Osteocyte (in vitro differentiated cells): Measurements from ENCODE around the gene RBM41. TPM values are rescaled to one million over a fixed set of nuclear protein-coding genes. Genes with fewer than 3 reads are reported as not detected.
A peak's percentile ranks its signal among the peaks of the same experiment; 100 is the strongest.

Source experiments
- DNase-seq: peaks from one replicate; pipeline ENCODE4 v3.0.0; 2021; ENCODE audit warnings: mixed read lengths; ENCODE audit not compliant: unreplicated experiment; ENCODE audit errors: extremely low spot score
- H3K27ac Mint-ChIP-seq: one replicate; pipeline ENCODE4 v1.8.0; 2021; ENCODE audit warnings: mild to moderate bottlenecking, mixed read lengths; ENCODE audit not compliant: unreplicated experiment
- H3K27me3 Mint-ChIP-seq: one replicate; pipeline ENCODE4 v1.8.0; 2021; ENCODE audit warnings: mixed read lengths; ENCODE audit not compliant: unreplicated experiment
- H3K36me3 Mint-ChIP-seq: one replicate; pipeline ENCODE4 v1.8.0; 2021; ENCODE audit warnings: mixed read lengths; ENCODE audit not compliant: unreplicated experiment
- H3K4me1 Mint-ChIP-seq: one replicate; pipeline ENCODE4 v1.8.0; 2021; ENCODE audit warnings: mixed read lengths; ENCODE audit not compliant: unreplicated experiment
- H3K4me3 Mint-ChIP-seq: one replicate; pipeline ENCODE4 v1.8.0; 2021; ENCODE audit warnings: mild to moderate bottlenecking, moderate library complexity, mixed read lengths; ENCODE audit not compliant: unreplicated experiment
- H3K9me3 Mint-ChIP-seq: one replicate; pipeline ENCODE4 v1.8.0; 2021; ENCODE audit warnings: mixed read lengths; ENCODE audit not compliant: unreplicated experiment
- CTCF ChIP-seq: fragments of 200-600 bp; sonication (generic); IDR thresholded peaks from 2 replicates; pipeline ENCODE4 v1.5.0; 2021; ENCODE audit warnings: antibody characterized with exemption, mild to moderate bottlenecking, moderate library complexity
- total RNA-seq: library from RNA; stranded (reverse); gene quantifications from 2 replicates; pipeline ENCODE4 v1.2.1, GENCODE V29; 2021

RBM41 gene
- total RNA-seq, 1 donor from 2014 or later, result 15.3 TPM

GRCh38 chrX:107025545-107025944 is 93.1 kb downstream of the RBM41 start:
- no peak for DNase-seq
- Mint-ChIP-seq H3K9me3 (no peaks in the 10 kb centered on the region), H3K4me3 (no peak overlapping the region), H3K4me1 (no peaks in the 10 kb centered on the region), H3K27me3 (peaks cover 13% of the 10 kb centered on the region), H3K36me3 (no peaks in the 10 kb centered on the region), H3K27ac (no peak overlapping the region)
- peak; percentile 65 for TF ChIP-seq CTCF

- Mint-ChIP-seq H3K27me3 (peaks cover 3% of the 10 kb centered on the region), H3K4me1 (no peaks in the 10 kb centered on the region), H3K9me3 (peaks cover 9% of the 10 kb centered on the region), H3K36me3 (no peaks in the 10 kb centered on the region), H3K27ac (no peak overlapping the region), H3K4me3 (no peak overlapping the region)
- DNase-seq, result no peak
- TF ChIP-seq CTCF, result no peak
Observed at GRCh38 chrX:107014936-107015335, 103.7 kb downstream of the RBM41 start.

Other genes with a start within 250 kb of the RBM41 start
- not detected in 2 replicates for gene RIPPLY1, start 215.5 kb downstream of the RBM41 start, total RNA-seq
- gene CLDN2, start 198.4 kb downstream of the RBM41 start, total RNA-seq, result 0.11 and 0.29 TPM in 2 replicates
- 23.5 and 25.9 TPM in 2 replicates for gene MORC4, start 118.6 kb downstream of the RBM41 start, total RNA-seq
- gene NUP62CL, start 87.6 kb upstream of the RBM41 start, total RNA-seq, result not detected in 2 replicates
- gene DNAAF6, start 87.8 kb upstream of the RBM41 start, total RNA-seq, result not detected in 2 replicates